Measurements from ENCODE around the gene DPH1.
A peak's percentile ranks its signal among the peaks of the same experiment; 100 is the strongest.

The DPH1 gene

GRCh38 chr17:2027528-2028233 lies 2.3 kb upstream of the DPH1 start:
- DNase-seq (ENCODE audit: low spot score): no peak

DNA sequence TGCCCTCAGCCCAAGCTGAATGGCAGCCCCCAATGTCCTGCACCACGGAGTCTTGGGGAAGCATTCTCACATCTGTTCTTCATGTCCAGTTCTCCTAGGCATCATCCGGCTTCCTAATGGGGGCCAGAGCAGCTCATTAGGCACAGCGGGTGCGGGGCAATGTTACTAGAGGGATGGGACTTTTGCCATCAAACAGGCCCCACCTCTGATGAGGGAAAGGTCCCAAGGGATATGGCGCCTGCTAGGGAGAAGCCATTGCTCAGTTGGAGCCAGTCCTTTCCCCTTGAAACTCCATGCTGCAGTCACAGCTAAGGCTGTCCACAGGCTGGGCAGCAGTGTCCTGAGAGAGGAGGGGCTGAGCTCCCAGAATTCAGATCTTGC lies 1.7 kb upstream of the DPH1 start:
- DNase-seq (ENCODE audit: low spot score): no peak

- DNase-seq (ENCODE audit: low spot score): no peak
Measured at GRCh38 chr17:2028737-2029136, 1.2 kb upstream of the DPH1 start.

- no peak for DNase-seq (ENCODE audit: low spot score)
Measured at GRCh38 chr17:2030779-2031163, 818 bp downstream of the DPH1 start.

DNA sequence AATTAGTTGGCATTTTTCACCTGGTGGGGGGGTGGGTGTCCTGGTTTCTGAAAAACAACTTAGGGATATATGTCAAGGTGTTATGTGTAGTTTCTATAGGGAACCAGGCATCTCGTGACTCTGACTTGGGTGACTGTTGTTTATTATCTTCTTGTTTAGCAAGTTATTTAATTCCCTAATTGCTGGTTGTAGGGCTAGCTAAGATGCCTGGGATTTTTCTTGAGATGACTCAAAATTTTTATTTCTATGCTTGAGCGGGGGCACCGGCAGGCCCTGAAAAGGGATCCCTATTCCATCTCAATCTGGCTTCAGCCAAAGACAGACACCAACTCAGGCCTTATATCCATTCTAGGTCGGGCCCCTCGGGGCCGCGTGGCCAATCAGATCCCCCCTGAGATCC lies 3.2 kb downstream of the DPH1 start:
- DNase-seq (ENCODE audit: low spot score): no peak

GRCh38 chr17:2034157-2034556 lies 4.2 kb downstream of the DPH1 start:
- no peak for DNase-seq (ENCODE audit: low spot score)

DNA sequence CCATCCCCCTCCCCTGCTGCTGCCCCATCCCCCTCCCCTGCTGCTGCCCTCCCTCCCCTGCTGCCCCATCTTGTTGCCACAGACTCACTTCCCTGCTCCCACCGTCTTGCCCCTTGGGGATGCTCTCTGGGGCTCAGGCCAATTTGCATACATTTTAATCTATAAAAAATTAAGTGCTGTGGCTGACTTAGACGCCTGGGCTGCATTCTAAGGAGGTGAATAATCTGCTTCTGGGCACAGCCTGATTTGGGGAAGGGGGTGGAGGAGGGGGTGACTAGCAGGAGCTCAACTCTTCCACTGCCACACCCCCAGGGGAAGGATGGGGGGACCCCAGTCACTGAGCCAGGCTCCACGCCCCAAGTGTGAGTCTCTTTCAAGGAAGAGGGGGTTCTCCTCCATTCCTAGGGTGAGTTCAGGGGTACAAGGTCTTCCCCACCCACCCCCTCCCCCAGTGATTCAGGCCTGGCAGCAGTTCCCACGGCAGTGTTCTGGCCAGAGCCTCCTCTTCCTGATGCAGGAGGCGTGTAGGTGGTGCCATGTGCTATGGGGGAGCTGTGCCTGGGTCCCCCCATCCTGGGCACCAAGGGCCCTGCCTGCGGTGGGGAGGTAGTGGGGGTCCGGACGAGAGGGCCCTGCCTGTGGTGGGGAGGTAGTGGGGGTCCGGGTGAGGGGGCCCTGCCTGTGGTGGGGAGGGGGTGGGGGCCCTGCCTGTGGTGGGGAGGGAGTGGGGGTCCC lies 5.0 kb downstream of the DPH1 start:
- no peak for DNase-seq (ENCODE audit: low spot score)

- DNase-seq (ENCODE audit: low spot score): no peak
Measured at GRCh38 chr17:2035541-2036488, 5.9 kb downstream of the DPH1 start.

DNA sequence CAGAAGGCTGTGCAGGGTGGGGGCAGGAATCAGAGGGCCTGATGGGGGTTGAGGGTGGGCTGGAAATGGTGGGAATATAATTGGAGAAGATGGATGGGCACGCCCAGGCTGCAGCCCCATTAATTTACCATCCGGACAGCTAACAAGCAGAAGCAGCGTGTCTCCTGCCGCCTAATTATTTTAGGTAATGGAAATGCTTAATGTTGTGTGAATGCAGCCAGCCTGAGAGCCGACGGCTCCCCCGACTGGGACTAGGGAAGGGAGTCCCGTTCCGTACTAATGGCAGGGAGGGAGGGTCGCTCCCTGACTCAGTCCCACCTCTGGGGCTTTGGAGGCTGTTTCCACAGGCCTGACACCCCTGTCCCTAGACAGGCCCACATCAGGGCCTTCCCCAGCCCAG lies 7.2 kb downstream of the DPH1 start:
- DNase-seq (ENCODE audit: low spot score): no peak

DNA sequence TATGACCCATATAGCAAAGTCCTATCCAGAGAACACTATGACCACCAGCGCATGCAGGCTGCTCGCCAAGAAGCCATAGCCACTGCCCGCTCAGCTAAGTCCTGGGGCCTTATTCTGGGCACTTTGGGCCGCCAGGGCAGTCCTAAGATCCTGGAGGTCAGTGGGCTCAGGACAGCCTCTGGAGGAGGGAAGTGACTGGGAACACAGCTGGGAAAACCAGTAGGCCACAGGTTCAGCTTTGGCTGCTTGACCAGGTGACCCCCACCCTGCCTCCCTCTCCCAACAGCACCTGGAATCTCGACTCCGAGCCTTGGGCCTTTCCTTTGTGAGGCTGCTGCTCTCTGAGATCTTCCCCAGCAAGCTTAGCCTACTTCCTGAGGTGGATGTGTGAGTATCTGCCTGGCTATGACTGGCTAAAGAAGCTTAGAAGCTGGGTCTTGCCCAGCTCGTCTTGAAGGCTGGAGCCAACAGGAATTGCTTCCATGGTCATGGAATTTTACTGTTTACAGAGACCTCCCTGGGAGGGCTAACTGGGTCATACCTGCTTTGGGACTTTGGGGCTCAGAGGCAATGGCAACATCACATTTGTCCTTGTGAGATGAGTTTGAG lies 10.4 kb downstream of the DPH1 start:
- DNase-seq (ENCODE audit: low spot score): no peak

DNA sequence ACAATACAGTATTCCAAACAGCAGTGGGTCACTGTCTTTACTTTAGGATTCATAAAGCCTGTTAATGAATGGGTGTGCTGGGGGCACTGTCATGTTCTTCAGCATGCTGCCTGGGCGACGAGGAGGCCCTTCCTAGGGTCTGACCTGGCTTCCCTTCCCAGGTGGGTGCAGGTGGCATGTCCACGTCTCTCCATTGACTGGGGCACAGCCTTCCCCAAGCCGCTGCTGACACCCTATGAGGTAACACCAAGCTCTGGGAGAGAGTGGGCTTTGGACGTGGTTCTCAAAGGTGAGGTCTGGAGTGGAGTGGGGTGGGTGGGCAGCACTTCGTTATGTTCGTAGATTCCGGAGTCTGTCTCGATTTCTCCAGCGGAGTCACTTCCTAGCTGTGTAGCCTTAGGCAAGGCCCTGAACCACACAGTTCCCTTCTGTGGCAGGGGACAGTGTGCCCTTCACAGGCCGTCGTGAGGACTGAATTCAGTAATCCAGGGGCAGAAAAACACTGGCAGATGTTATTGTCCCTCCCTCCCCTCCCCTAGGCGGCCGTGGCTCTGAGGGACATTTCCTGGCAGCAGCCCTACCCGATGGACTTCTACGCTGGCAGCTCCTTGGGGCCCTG lies 11.1 kb downstream of the DPH1 start:
- DNase-seq (ENCODE audit: low spot score): no peak

DNA sequence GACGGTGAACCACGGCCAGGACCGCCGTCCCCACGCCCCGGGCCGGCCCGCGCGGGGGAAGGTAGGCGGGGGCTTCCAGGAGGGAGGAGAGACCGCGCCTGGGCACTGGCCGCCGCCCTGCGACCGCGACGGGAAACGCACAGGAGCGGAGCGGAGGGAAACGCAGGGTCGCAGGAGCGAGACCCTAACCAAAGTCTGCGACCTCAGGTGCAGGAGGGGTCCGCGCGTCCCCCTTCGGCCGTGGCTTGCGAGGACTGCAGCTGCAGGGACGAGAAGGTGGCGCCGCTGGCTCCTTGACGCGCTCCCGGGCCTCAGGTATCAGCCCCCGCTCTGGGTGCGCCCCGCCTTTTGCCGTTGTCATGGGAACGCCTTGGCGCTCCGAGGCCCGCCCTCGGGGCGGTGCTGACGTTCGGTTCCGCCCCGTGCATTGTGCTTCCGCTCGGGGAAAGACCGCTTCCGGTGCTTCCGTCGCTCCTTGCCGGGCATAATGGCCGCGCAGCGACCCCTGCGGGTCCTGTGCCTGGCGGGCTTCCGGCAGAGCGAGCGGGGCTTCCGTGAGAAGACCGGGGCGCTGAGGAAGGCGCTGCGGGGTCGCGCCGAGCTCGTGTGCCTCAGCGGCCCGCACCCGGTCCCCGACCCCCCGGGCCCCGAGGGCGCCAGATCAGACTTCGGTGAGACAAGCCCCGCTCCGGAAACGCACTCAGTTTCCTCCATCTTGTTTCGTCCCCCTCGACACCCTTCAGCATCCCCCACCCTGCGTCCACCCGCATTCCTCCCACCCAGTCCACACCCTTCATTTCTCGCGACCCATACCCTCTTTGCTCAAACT lies 11.8 kb downstream of the DPH1 start, which contains the start of gene OVCA2:
OVCA2 (plus strand) TSS at position 462 of the 829 bp plus-strand sequence; CDS start at position 488, 26 bp downstream.
- peak; percentile 96 for DNase-seq (ENCODE audit: low spot score)

GRCh38 chr17:2042390-2042847 lies 12.5 kb downstream of the DPH1 start:
- peak; percentile 56 for DNase-seq (ENCODE audit: low spot score)

GRCh38 chr17:2042933-2043332 lies 13.0 kb downstream of the DPH1 start:
- no peak for DNase-seq (ENCODE audit: low spot score)

DNA sequence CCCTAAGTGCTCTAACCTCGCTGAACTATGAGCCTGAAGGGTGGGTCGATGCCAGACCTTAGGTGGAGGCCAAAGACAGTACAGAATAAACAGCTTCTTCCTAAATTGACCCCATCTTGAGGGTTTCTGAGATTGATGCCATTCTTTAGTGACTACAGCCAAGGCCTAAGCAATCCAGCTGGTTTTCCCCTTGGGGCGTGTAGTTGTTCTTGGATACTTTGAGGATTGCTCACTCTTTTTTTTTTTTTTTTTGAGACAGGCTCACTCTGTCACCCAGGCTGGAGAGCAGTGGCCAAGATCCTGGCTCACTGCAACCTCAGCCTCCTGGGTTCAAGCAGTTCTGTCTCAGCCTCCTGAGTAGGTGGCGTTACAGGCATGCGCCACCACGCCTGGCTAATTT lies 13.8 kb downstream of the DPH1 start:
- no peak for DNase-seq (ENCODE audit: low spot score)

DNA sequence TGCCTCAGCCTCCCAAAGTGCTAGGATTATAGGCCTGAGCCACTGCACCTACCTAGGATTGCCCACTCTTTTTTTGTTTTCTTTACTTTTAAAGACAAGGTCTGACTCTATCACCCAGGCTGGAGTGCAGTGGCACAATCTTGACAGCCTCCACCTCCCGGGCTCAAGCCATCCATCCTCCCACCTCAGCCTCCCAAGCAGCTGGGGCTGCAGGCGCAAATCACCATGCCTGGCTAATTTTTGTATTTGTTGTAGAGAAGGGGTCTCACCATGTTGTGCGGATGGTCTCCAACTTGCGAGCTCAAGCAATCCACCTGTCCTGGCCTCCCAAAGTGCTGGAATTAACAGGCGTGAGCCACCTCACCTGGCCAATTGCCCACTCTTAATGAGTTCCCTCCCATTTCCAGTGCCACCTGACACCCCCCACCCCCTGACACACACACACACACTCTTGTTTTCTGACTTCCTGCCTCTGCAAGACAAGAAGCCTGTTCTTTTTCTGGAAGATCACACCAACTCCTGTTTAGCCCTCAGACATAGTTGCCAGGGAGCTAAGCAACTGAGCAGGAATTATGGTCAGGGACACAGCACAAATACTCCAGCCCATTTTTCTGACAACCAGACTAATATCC lies 14.4 kb downstream of the DPH1 start:
- DNase-seq (ENCODE audit: low spot score): no peak

- DNase-seq (ENCODE audit: low spot score): no peak
Measured at GRCh38 chr17:2047590-2047989, 17.6 kb downstream of the DPH1 start.

DNA sequence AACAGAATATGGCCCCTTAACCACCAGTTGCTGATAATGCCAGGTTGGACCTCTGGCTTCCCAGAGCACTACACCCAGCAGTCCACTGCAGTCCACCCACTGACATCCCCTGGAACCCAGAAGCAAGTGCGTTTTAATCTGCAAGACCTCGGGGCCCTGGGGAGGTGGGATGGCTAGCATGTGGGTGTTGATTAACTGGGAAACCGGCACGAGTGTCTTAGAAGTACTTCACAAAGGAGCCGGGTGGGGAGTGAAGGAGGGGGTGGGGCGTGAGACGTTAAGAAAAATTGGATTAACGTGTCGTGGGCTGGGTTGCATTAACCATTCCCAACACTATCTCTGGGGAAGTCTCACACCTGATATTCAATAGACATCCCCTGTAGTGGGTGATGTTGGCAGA lies 18.9 kb downstream of the DPH1 start:
- no peak for DNase-seq (ENCODE audit: low spot score)

DNA sequence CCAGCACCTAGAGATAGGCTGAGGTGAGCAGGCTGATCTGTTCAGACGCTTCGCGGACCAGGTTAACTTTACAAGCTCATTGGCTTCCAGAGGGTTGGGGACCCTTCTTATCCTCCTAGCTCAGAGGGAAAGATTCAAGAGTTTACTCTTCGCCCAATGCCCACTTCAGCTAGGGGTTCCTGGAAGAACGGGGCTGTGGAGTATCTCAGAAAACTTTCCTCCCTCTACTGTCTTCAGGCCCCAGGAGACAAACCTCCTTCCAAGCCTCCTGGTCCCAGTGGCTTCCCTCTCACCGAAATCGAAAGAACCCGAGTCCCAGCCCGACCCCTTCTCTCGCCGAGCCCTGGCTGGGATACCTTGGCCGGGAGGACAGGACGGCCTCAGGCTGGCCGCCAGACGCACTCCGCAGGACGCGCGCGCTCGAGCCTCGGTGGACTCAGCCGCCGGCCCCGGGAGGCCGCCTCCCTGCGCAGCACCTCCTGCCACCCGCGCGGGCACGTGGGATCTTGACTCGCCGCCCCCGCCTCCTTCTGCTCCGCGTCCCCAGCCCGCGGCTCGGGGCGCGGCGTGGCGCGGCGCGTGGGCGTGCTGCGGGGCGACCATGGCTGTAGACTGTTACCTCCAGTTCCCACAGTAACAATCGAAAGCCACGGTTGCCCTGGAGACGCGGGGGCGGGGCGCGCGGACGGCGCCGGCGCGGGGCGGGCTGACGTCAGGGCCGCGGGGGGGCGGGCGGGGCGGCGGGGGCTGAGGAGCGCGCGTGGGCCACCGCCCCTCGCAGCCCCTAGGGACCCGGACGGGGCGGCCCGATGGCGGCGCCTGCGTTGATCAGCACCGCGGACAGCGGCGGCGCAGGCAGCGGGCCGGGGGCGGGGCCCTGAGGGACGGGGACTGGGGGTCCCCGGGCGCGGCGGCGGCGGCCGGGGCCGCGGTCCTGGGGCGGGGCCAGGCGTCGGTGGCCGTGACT lies 19.7 kb downstream of the DPH1 start:
- peak; percentile 64 for DNase-seq (ENCODE audit: low spot score)

Data from cerebellar cortex (tissue), 1 donor.